Adrenal gland (tissue), 5 donors: ENCODE data around the gene NSMCE4A.

Source experiments
- CTCF ChIP-seq, 6 experiments: fragments of 450-650 bp in 4 of 6; fragments of 200-600 bp in 2 of 6; sonication (generic) in 1 of 6; IDR thresholded peaks; 1 replicate in 5 of 6; 2 replicates in 1 of 6; pipeline versions ENCODE4 v1.5.1 to v1.8.0; 2016 to 2021; ENCODE audit warnings: antibody characterized with exemption in 6 of 6, mild to moderate bottlenecking in 2 of 6, moderate library complexity in 1 of 6
- POLR2A ChIP-seq, 2 donors: fragments of 450-650 bp; IDR thresholded peaks; one replicate each; pipeline ENCODE4 v1.6.1; 2017; ENCODE audit warnings: antibody characterized with exemption in 2 of 2, mild to moderate bottlenecking in 2 of 2, moderate library complexity in 1 of 2
- donor health status: DM: no; HTN: no; CAD: no.

- TF ChIP-seq POLR2A (IDR thresholded peaks at IDR 0.05) (no peak), CTCF (IDR thresholded peaks at IDR 0.05) (no peak)
These were observed 38.7 kb downstream of the NSMCE4A start for GRCh38 chr10:121936295-121936694.
